WTC11 (cell line): ENCODE measurements around the gene VPS35L.

Source experiments
- KAT7 ChIP-seq: sonication (generic); formaldehyde crosslinking; IDR thresholded peaks from 2 replicates; pipeline ENCODE4 v1.8.1; 2023; ENCODE audit warnings: missing genetic modification reagents, mild to moderate bottlenecking, borderline replicate concordance
- TEAD1 ChIP-seq: sonication (generic); formaldehyde crosslinking; IDR thresholded peaks from 2 replicates; pipeline ENCODE4 v1.8.0; 2022; ENCODE audit warnings: mild to moderate bottlenecking, missing genetic modification reagents

DNA sequence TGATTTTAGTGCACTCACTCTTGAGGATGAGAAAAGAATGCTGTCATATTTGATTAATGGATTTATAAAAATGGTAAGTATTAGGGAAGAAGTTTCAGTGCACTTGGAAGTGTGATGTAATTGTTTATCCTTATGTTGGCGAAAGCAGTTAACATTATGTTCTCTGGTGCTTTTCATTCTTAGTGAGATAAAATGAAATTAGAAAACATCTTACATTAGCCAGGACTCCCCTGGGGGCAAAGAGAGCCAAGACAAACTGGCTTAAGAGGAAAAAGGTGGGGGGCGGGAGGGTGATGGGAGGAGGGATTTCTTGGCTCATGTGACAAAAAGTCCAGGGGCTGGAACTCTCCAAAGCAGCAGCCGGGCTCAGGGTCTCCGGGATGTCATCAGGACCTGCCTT is 89.4 kb downstream of the VPS35L start:
- TF ChIP-seq KAT7 (CRISPR knock-in tag) (no peak), TEAD1 (no peak)
